ENCODE results near the gene DONSON.

- TF ChIP-seq CTCF (CRISPR knock-in tag; IDR thresholded peaks at IDR 0.05) (no peak), ZNF263 (CRISPR knock-in tag; IDR thresholded peaks at IDR 0.05) (no peak), ZBTB33 (CRISPR knock-in tag; IDR thresholded peaks at IDR 0.05) (no peak), RFX5 (IDR thresholded peaks at IDR 0.05; ENCODE audit: low read depth, low read length) (no peak), GABPA (IDR thresholded peaks at IDR 0.05; ENCODE audit: low read depth, low read length) (no peak), GABPA (CRISPR knock-in tag; IDR thresholded peaks at IDR 0.05; ENCODE audit: low read depth) (no peak), ZNF276 (CRISPR knock-in tag; IDR thresholded peaks at IDR 0.05; ENCODE audit: low read depth) (no peak), MTF2 (CRISPR knock-in tag; IDR thresholded peaks at IDR 0.05; ENCODE audit: borderline replicate concordance) (no peak), TAF15 (IDR thresholded peaks at IDR 0.05; ENCODE audit: low read depth, low read length, poor library complexity, severe bottlenecking) (no peak), ZNF580 (CRISPR knock-in tag; IDR thresholded peaks at IDR 0.05; ENCODE audit: borderline replicate concordance, low read depth) (no peak), JUNB (CRISPR knock-in tag; IDR thresholded peaks at IDR 0.05; ENCODE audit: borderline replicate concordance) (no peak), MXI1 (IDR thresholded peaks at IDR 0.05; ENCODE audit: borderline replicate concordance, low read depth, low read length) (no peak), TCF12 (IDR thresholded peaks at IDR 0.05) (no peak), TCF12 (CRISPR knock-in tag; IDR thresholded peaks at IDR 0.05) (no peak), ZNF550 (CRISPR knock-in tag; IDR thresholded peaks at IDR 0.05; ENCODE audit: borderline replicate concordance) (no peak), DNMT3B (CRISPR knock-in tag; conservative IDR thresholded peaks at IDR 0.05) (no peak)
These were observed 10.3 kb downstream of the DONSON start for GRCh38 chr21:33578214-33578613.
